KG1 (cell line): ENCODE results near the gene PLAGL1.
"Not testable (repeated sequence)": the region's sequence is repeated elsewhere in the genome, so short reads cannot be mapped to it uniquely, and the experiment has no call there.

Experiments used
- DNase-seq: peaks from one replicate; lab custom pipeline; 2025; lab: John Stamatoyannopoulos, UW

The PLAGL1 gene

DNA sequence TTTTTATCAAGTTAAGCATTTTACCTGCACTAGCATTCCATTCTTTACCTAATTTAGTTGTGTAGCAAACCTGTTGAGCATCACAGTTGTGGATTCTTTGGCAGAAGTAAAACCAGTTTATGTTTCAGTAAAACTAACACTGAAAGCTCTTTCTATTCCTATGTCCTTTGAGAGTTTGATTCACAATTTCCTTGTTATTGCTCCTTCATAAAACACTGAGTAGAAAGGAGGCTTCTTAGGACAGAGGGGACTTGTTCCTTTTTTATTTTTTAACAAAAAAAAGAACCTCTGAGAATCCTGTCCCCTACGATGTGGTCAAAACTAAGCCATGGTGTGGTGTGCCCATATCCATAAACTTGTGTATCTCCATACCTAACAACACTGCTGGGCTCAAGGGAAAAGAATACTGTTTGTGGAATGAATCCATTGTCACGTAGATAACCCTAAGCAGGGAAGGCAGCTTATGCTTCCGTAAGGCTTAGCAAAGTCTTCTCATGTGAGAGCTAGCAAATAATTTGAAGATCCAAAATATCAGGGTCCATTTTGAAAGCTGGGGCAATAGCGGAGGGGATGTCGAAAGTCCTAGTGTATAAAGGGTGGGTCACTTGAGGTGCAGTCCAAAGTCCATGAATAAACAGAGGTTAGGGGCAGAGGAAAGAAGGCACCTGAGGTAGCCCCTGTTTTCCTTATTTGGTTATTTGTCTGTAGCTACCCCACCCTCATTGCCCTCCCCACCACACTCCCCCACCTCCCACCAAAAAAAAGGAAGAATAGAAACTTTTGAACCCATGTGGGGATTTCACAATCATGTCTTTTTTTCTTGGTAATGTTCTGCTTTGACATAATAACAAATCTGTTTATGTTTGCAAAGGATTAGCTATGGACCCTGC lies 71.0 kb downstream of the PLAGL1 start:
- no peak for DNase-seq

DNA sequence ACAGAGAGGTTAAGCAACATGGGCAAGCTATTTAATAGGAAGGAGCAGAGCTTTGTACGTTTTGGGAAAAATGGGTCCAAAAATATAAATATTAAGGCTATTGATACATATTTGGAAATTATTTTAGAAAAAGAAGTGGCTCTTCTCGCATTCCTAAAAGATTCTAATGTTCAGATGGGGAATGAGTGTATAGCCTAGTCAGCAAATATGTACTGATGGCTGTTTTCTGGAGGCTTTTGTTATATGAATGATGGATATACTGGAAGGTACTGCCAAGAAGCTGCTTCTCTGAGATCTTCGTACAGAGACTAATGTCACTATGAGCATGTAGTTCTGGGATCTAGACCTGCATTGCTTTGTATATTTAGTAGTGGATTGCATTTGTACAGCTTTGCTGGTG lies 71.7 kb downstream of the PLAGL1 start:
- no peak for DNase-seq

DNA sequence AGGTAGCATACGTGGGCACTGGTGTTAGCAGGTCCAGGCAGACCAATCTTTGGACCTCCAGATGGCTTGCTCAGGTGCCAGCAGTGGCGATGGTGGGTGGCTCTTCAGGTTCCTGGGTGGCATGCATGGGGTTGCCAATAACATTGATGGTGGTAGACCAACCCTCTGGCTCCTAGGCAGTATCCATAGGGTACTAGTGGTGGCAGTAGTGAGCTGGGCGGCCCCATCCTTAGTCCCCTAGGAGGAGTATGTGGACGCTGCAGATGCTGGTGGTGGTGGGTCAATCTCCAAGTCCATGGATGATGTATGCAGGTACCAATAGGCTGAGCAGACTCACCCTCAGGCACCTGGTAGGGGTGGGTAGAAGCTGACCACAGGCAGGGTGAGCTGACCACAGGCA lies 73.2 kb downstream of the PLAGL1 start:
- no peak for DNase-seq

DNA sequence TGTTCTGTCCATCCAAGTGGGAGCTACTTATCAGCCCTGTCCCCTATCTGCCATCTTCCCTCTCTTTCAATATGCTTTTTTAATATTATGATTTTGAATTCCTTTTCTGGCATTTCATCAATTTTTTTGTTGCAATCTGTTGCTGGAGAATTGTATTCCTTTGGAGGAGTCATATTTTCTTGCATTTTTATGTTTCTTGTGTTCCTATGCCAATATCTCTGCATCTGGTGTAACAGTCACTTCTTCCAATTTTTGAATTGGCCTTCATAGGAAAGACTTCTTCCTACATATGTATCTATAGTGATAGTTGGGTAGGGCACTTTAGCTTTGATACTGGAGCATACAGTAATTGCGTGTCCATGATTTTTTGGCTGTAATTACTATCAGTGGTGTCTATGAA lies 73.7 kb downstream of the PLAGL1 start:
- DNase-seq: no peak

DNA sequence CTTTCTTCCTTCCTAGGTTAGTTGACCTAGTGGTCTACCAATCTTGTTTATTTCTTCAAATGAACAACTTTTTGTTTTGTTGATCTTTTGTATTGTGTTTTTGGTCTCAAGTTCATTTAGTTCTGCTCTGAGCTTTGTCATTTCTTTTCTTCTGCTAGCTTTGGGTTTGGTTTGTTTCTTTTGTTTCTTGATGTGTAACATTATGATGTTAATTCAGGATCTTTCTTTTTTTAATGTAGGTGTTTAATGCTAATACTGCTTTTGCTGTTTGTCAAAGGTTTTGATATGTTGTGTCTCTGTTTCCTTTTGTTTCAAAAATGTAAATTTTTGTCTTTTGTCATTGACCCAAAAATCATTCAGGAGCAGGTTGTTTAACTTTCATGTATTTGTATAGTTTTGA lies 78.1 kb downstream of the PLAGL1 start:
- no peak for DNase-seq

DNA sequence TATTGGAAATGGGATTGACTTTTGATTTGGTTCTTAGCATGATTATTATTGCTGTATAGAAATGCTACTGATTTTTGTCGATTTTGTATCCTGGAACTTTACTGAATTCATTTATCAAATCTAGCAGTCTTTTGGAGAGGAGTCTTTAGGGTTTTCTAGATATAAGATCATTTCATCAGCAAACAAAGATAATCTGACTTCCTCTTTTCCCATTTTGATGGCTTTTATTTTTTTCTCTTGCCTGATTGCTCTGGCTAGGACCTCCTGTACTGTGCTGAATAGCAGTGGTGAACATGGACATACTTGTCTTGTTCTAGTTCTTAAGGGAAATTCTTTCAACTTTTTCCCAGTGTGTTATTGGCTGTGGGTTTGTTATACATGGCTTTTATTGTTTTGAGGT lies 79.2 kb downstream of the PLAGL1 start:
- no peak for DNase-seq

DNA sequence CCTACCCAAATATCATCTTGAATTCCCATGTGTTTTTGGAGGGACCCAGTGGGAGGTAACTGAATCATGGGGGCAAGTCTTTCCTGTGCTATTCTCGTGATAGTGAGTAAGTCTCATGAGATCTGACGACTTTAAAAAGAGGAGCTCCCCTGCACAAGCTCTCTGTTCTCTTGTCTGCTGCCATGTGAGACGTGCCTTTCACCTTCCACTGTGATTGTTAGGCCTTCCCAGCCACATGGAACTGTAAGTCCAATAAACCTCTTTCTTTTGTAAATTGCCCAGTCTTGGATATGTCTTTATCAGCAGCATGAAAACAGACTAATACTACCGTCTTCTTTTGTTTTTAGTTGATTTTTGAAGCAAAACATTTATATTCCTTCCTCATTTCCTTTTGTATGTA lies 91.0 kb downstream of the PLAGL1 start:
- not testable (repeated sequence) for DNase-seq

DNA sequence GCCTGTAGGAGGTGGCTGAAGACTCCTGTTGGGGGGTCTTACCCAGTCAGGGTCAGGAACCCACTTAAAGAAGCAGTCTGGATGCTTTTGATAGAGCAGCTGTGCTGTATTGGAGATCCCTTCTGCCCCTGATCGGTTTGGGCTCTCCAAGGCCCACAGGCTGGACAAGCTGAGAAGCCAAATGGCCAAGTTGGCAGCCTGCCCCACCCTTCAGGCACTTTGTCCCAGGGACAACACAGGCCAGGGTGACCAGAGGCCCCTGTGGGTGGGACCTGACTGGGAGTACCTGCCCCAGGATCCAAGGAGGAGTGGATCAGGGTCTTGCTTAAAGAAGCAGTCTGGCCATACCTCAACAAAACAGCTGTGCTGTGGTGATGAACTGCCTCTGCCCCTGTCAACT lies 95.4 kb downstream of the PLAGL1 start:
- DNase-seq: no peak

DNA sequence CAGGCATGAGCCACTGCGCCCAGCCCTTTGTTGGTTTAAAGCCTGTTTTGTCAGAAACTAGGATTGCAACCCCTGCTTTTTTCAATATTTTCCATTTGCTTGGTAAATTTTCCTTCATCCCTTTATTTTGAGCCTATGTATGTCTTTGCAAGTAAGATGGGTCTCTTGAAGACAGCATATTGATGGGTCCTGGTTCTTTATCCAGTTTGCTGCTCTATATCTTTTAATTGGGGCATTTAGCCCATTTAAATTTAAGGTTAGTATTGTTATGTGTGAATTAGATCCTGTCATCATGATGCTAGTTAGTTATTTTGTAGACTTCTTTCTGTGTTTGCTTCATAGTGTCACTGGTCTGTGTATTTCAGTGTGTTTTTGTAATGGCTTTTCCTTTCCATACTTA lies 97.0 kb downstream of the PLAGL1 start:
- no peak for DNase-seq

DNA sequence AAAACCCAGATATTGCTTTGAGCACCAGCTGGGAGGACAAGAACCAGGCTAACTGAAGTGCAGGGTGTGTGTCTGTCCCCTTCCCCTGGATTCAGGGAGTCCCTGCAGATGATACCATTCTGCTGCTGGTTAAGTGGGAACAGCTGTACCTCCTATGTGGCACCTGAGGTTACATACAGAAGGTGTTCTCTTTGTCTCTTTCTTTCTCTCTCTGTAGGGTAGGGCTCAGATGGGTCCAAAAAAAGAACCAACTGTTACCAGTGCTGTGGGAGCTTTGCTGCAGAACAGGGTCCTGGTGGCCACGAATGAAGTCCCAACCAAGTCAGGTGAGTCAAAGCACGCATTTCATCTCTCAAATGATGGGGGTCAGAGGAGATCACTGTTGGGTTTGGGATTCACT lies 105.2 kb downstream of the PLAGL1 start:
- DNase-seq: no peak

DNA sequence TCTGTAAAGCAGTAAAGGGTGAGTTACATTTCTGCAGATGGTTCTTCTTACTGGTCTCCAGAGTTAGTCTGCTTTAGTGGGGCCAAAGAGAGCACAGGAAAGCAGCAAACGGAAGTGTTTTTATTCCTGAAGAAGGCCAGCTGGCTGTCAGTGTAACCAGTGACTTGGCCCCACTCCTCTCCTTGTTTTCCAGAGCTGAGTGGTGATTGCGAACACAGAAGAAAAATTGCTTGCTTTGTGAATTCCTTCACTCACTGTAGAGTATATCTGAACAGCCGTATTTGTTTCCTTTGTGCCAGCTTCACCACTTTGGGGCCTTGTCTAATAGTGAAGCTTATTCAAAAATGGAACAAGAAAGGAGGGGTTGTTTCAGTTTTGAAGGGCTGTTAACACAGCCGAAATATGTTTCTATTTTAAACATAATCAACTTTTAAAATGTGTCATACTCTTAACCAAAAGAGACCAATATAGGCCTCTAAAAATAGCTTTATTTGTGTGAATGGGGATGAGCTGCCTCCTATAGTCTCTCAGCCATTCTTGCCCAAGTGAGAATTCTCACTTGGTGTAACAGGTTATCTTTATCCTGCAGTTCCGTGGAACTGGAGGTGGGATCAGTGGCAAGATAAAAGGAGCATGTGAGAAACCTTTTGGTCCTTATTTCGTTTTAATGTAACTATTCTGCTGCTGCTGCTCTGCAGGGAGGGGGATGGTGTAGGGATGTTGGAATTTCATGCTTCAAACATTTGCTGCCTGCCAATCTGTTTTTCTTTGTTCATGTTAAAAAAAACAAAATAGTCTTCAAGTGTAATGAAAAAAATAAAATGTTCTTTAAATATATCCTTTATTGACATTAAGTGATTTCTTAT lies 105.9 kb downstream of the PLAGL1 start:
- DNase-seq: no peak

DNA sequence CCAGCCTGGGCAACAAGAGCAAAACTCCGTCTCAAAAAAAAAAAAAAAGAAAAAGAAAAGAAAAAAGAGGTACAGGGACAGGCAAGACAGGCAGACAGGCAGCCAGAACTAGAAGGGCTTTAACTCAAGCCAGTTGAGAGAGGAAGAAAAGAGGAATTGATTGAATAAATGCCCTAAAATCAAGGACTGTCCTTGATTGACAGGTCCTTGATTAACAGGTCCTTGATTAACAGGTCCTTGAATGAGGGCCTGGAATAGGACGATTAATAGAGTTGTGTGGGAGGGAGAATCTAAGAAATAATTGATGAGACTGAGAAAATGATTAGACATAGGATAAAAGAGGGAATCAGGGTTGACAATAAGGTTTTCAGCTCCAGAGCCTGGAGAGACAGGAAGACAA lies 107.7 kb downstream of the PLAGL1 start:
- DNase-seq: no peak

DNA sequence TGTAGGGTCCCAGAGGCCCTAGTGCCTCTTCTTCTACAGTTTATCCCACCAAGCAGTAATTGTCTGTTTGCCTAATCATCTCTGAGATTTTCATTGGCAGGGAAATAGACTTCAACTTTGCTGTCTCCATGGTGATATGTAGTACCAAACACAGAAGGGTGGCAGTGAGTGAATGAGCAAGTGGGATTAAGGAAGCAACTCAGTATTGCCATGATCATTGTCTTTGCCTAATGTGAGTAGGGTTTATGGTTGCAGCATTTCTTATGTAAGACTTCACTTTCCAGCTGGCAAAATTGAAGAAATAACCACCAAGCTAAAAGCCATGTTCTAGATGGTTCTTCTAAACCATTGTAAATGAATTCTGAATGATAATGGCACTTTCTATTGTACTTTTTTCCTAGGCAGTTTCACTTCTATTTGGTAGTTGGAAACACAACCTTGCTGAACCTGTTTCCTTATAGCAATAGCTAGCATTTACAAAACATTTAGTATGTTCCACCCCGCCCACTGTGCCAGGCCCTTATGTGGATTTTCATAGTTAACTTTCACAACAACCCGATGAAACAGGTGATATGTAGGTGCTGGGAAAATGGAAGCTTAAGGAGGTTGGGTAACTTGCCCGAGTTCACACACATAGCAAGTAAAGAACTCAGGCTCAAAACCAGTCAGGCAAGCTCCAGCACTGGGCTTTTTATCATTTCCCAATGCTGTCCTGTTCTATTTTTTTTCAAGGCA lies 111.8 kb downstream of the PLAGL1 start:
- DNase-seq: no peak

DNA sequence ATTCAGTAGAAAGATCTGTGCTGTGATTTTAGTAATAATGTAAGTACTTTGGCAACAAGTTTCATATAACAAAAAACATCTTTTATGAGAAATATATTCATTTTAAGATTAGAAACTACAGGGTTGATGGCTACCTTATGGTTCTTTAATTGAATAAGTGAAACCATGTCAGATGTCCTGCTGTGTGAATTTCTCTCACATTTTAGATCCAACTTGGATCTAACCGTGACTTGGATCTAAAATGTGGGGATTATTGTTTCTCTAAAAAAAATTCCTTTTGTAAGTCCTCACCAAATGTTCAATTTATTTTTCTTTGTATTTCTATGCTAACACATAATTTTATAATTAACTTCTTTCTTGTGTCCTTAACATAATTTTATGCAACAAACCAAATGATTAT lies 113.4 kb downstream of the PLAGL1 start:
- no peak for DNase-seq
